K562 (cell line): ENCODE measurements around the gene CPOX.

Experiments used
- CBFA2T3 ChIP-seq: fragments of 450-650 bp; IDR thresholded peaks from 2 replicates; pipeline ENCODE4 v1.6.1; 2017
- CREB1 ChIP-seq, 2 experiments: sonication (generic) in 1 of 2; formaldehyde crosslinking in 1 of 2; IDR thresholded peaks; 2 replicates each; pipeline versions ENCODE4 v1.6.1 to v1.8.0; 2012 to 2022; ENCODE audit warnings: inconsistent platforms in 1 of 2, mild to moderate bottlenecking in 1 of 2, missing genetic modification reagents in 1 of 2, moderate library complexity in 1 of 2
- EP300 ChIP-seq: IDR thresholded peaks from 2 replicates; pipeline ENCODE4 v1.6.1; 2012; ENCODE audit warnings: low read length, improper control_type of control experiment
- HDAC6 ChIP-seq: IDR thresholded peaks from 2 replicates; pipeline ENCODE4 v1.6.1; 2012; ENCODE audit warnings: low read depth, mild to moderate bottlenecking, control low read depth, inconsistent platforms, low read length, moderate library complexity
- KDM2B ChIP-seq: fragments of 250-450 bp; sonication (Bioruptor Pico); IDR thresholded peaks from 2 replicates; pipeline ENCODE4 v1.8.0; 2021; ENCODE audit warnings: mild to moderate bottlenecking, moderate library complexity
- NR2C1 ChIP-seq, 2 experiments: fragments of 450-650 bp; IDR thresholded peaks; 2 replicates each; pipeline ENCODE4 v1.6.1; 2017; ENCODE audit warnings: mild to moderate bottlenecking in 2 of 2, antibody characterized with exemption in 1 of 2, inconsistent platforms in 1 of 2, missing compliant biosample characterization in 1 of 2, missing genetic modification characterization in 1 of 2
- POLR2AphosphoS5 ChIP-seq: IDR thresholded peaks from 2 replicates; pipeline ENCODE4 v1.6.1; 2011; ENCODE audit warnings: mild to moderate bottlenecking, low read depth, low read length, moderate library complexity; ENCODE audit not compliant: control insufficient read depth, insufficient read depth
- SMARCA4 ChIP-seq: fragments of 450-650 bp; IDR thresholded peaks from 2 replicates; pipeline ENCODE4 v1.6.1; 2016
- SREBF2 ChIP-seq: sonication (generic); formaldehyde crosslinking; IDR thresholded peaks from 2 replicates; pipeline ENCODE4 v1.4.0; 2020; ENCODE audit warnings: mild to moderate bottlenecking, missing genetic modification reagents
- SRSF9 ChIP-seq: fragments of 200-400 bp; formaldehyde crosslinking; IDR thresholded peaks from 2 replicates; pipeline ENCODE4 v1.6.1; 2017; ENCODE audit warnings: low read depth, low read length, borderline replicate concordance
- ZKSCAN1 ChIP-seq: fragments of 150-350 bp; IDR thresholded peaks from 2 replicates; pipeline ENCODE4 v1.6.1; 2016; ENCODE audit warnings: low read depth, low read length
- TF ChIP-seq, protein P1 (sequence below): sonication (generic); formaldehyde crosslinking; IDR thresholded peaks from 2 replicates; pipeline ENCODE4 v1.5.0; 2020; ENCODE audit warnings: missing genetic modification reagents
- TF ChIP-seq, protein P2 (sequence below): fragments of 250-450 bp; sonication (Bioruptor Pico); IDR thresholded peaks from 2 replicates; pipeline ENCODE4 v1.8.0; 2022; ENCODE audit warnings: moderate library complexity, mild to moderate bottlenecking, inconsistent platforms
- TF ChIP-seq, protein P3 (sequence below), 3 experiments: IDR thresholded peaks in 2 of 3; conservative IDR thresholded peaks in 1 of 3; 2 replicates each; pipeline ENCODE4 v1.5.1; 2011 to 2012; ENCODE audit warnings: low read length in 3 of 3, mild to moderate bottlenecking in 3 of 3, control low read depth in 2 of 3, improper control_type of control experiment in 1 of 3, inconsistent platforms in 1 of 3, low read depth in 1 of 3, mixed read lengths in 1 of 3, moderate library complexity in 1 of 3; ENCODE audit not compliant: insufficient read depth in 2 of 3

DNA sequence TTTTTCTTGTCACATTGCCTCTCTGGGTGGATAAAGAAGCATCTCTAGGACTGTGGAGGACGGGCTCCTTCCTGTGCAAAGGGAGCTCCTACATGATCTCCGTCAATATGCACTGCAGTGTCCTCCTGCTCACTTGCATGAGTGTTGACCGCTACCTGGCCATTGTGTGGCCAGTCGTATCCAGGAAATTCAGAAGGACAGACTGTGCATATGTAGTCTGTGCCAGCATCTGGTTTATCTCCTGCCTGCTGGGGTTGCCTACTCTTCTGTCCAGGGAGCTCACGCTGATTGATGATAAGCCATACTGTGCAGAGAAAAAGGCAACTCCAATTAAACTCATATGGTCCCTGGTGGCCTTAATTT, 61.2 kb downstream of the CPOX start:
- TF ChIP-seq HDAC6: no peak
- no peak for TF ChIP-seq POLR2AphosphoS5
- no peak for TF ChIP-seq SMARCA4
- TF ChIP-seq, protein P1, sequence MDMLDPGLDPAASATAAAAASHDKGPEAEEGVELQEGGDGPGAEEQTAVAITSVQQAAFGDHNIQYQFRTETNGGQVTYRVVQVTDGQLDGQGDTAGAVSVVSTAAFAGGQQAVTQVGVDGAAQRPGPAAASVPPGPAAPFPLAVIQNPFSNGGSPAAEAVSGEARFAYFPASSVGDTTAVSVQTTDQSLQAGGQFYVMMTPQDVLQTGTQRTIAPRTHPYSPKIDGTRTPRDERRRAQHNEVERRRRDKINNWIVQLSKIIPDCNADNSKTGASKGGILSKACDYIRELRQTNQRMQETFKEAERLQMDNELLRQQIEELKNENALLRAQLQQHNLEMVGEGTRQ: no peak
- TF ChIP-seq, protein P2, sequence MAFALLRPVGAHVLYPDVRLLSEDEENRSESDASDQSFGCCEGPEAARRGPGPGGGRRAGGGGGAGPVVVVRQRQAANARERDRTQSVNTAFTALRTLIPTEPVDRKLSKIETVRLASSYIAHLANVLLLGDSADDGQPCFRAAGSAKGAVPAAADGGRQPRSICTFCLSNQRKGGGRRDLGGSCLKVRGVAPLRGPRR: no peak
- TF ChIP-seq NR2C1 (IDR thresholded peaks at IDR 0.05): no peak
- TF ChIP-seq NR2C1 (tag; IDR thresholded peaks at IDR 0.05): no peak
- TF ChIP-seq, protein P3, sequence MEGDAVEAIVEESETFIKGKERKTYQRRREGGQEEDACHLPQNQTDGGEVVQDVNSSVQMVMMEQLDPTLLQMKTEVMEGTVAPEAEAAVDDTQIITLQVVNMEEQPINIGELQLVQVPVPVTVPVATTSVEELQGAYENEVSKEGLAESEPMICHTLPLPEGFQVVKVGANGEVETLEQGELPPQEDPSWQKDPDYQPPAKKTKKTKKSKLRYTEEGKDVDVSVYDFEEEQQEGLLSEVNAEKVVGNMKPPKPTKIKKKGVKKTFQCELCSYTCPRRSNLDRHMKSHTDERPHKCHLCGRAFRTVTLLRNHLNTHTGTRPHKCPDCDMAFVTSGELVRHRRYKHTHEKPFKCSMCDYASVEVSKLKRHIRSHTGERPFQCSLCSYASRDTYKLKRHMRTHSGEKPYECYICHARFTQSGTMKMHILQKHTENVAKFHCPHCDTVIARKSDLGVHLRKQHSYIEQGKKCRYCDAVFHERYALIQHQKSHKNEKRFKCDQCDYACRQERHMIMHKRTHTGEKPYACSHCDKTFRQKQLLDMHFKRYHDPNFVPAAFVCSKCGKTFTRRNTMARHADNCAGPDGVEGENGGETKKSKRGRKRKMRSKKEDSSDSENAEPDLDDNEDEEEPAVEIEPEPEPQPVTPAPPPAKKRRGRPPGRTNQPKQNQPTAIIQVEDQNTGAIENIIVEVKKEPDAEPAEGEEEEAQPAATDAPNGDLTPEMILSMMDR (IDR thresholded peaks at IDR 0.05 in 2 of 3, conservative IDR thresholded peaks at IDR 0.05 in 1 of 3; ENCODE audit: insufficient read depth in 2 of 3, low read depth in 1 of 3, low read length in 3 of 3): no peak
- no peak for TF ChIP-seq EP300
- TF ChIP-seq CREB1 (IDR thresholded peaks at IDR 0.05): no peak
- no peak for TF ChIP-seq CREB1 (CRISPR knock-in tag; IDR thresholded peaks at IDR 0.05)
- TF ChIP-seq SREBF2 (CRISPR knock-in tag): no peak
- TF ChIP-seq KDM2B: no peak
- no peak for TF ChIP-seq ZKSCAN1
- TF ChIP-seq SRSF9: no peak
- TF ChIP-seq CBFA2T3: no peak
